ENCODE results near the gene PTPRG.

The PTPRG gene

DNA sequence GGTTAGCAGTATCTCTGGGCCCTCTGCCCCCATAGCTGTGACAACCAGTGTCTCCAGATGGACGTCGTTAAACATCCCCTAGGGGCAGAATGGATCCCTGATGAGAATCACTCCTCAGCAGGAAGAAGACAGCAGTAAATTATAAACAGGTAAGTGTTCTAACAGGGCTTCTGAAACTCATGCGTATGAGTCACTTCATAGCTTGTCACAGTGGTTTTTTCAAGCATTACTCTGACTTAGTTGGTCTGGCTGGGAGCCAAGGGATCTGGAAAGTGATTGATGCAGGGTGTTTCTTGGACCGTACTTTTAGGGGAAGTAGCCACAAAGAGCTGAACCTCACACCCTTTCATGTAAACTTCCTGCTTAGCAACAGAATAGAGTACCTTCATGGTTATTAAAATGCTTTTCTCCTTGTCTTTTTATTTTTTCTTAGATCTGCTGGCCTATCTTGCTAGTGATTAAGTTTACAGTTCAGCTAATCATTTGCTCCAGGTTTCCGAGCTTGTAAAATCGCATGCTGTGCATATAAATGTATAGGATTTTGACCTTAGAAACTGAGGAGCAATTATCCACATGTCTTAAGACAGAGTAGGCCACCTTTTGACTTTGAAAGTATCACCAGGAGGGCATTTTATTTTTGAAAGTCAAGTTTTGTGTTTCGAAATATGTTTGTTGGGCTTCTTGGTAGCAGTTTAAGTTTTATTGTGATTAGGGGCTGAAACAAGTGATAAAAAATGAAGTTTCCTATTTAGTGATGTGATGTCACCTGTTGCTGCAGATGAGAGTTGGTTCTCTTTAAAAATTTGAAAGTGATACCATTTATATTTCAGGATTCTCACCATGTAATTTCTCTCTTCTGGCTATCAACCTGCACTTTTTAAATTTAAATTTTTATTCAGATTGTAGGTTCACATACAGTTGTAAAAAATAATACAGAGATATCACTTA lies 333.9 kb downstream of the PTPRG start:
- Histone ChIP-seq H3K36me3 (ENCODE audit: control insufficient read depth, insufficient read depth, low read length) (no peaks in the 10 kb centered on the region), H3K4me1 (ENCODE audit: control insufficient read depth, insufficient read depth, low read length) (peaks cover 44% of the 10 kb centered on the region), H3K9me3 (ENCODE audit: control insufficient read depth, insufficient read depth, low read depth, low read length) (no peaks in the 10 kb centered on the region), H3K4me3 (ENCODE audit: low read depth, low read length) (no peak overlapping the region), H3K27me3 (ENCODE audit: control insufficient read depth, insufficient read depth, low read length) (no peaks in the 10 kb centered on the region), H3K9ac (ENCODE audit: low read length) (no peak overlapping the region), H3K27ac (ENCODE audit: low read depth, low read length) (no peak overlapping the region)

DNA sequence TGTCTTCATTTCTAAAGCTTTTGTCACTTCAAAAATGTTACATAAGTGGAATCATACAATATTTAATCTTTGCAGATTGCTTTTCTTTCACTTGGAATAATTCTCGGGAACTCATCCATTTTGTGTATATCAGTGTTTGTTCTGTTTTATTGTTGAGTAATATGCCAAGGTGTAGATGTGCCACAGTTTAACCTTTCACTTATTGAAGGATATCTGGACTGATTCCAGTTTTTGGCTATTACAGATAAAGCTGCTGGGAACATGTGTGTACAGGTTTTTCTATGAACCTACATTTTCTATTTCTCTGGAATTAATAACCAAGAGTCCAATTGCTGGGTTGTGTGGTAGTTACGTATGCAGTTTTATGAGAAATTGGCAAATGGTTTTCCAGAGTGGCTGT lies 334.9 kb downstream of the PTPRG start:
- H3K36me3 ChIP-seq (ENCODE audit: control insufficient read depth, insufficient read depth, low read length), result no peaks in the 10 kb centered on the region
- H3K27me3 ChIP-seq (ENCODE audit: control insufficient read depth, insufficient read depth, low read length), result no peaks in the 10 kb centered on the region
- peaks cover 41% of the 10 kb centered on the region for H3K4me1 ChIP-seq (ENCODE audit: control insufficient read depth, insufficient read depth, low read length)
- no peak overlapping the region for H3K27ac ChIP-seq (ENCODE audit: low read depth, low read length)
- no peak overlapping the region for H3K4me3 ChIP-seq (ENCODE audit: low read depth, low read length)
- H3K9me3 ChIP-seq (ENCODE audit: control insufficient read depth, insufficient read depth, low read depth, low read length), result no peaks in the 10 kb centered on the region
- H3K9ac ChIP-seq (ENCODE audit: low read length), result no peak overlapping the region

DNA sequence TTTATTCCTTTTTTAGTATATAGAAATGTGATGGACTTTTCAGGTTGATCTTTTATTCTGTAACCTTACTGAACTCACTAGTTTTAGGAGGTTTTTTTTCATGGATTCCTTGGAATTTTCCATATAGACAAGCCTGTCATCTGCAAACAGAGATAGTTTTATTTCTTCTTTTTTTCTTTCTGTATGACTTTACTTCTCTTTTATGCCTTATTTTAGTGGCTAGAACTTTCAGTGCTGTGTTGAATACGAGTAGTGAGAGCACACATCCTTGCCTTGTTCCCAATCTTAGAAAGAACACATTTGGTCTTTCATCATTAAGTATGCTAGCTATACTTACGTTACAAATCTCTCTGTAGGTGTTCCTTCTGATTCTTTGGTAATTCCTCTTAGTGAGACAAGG lies 336.5 kb downstream of the PTPRG start:
- peaks cover 49% of the 10 kb centered on the region for H3K4me1 ChIP-seq (ENCODE audit: control insufficient read depth, insufficient read depth, low read length)
- no peaks in the 10 kb centered on the region for H3K27me3 ChIP-seq (ENCODE audit: control insufficient read depth, insufficient read depth, low read length)
- no peak overlapping the region for H3K9ac ChIP-seq (ENCODE audit: low read length)
- H3K9me3 ChIP-seq (ENCODE audit: control insufficient read depth, insufficient read depth, low read depth, low read length), result no peaks in the 10 kb centered on the region
- no peak overlapping the region for H3K27ac ChIP-seq (ENCODE audit: low read depth, low read length)
- H3K4me3 ChIP-seq (ENCODE audit: low read depth, low read length), result no peak overlapping the region
- H3K36me3 ChIP-seq (ENCODE audit: control insufficient read depth, insufficient read depth, low read length), result no peaks in the 10 kb centered on the region

DNA sequence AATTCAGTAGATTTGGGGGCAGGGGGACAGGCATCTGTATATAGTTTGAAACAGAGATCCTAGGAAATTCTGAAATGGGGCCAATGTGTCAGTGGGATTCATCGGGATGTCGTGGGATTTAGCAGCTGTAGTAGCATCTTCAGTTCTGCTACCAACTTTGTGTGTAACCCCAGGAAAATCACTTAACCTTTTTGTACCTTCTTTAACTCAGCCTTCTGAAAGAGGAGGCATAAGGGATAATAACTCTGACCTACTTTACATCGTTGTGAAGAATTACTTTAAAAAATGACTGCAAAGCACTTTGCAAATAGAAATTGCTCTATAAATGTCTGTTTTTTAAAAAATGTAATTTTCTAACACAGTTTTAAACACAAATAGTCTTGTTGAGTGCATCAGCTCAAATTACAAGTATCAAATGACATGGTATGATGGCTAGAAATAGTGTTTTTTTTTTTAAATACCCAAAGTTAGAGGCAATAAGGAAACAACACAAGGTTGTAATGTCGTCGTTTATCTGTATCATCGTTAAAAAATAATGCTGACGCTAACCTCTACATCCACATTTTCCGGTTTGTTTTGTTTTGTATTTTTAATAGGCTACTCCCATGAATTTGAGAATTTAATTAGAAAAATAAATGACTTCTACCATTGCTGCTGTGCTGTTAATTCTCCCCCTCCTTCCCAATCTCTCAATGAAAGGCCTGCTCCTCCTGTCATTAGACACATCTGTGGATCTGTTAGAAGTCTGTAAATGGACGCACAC lies 338.5 kb downstream of the PTPRG start:
- Histone ChIP-seq H3K36me3 (ENCODE audit: control insufficient read depth, insufficient read depth, low read length) (no peaks in the 10 kb centered on the region), H3K4me1 (ENCODE audit: control insufficient read depth, insufficient read depth, low read length) (peaks cover 49% of the 10 kb centered on the region)

GRCh38 chr3:61901496-61901895 lies 340.1 kb downstream of the PTPRG start:
- Histone ChIP-seq H3K27me3 (ENCODE audit: control insufficient read depth, insufficient read depth, low read length) (no peaks in the 10 kb centered on the region), H3K27ac (ENCODE audit: low read depth, low read length) (no peak overlapping the region), H3K9ac (ENCODE audit: low read length) (no peak overlapping the region), H3K9me3 (ENCODE audit: control insufficient read depth, insufficient read depth, low read depth, low read length) (no peaks in the 10 kb centered on the region), H3K4me1 (ENCODE audit: control insufficient read depth, insufficient read depth, low read length) (peaks cover 45% of the 10 kb centered on the region), H3K36me3 (ENCODE audit: control insufficient read depth, insufficient read depth, low read length) (no peaks in the 10 kb centered on the region), H3K4me3 (ENCODE audit: low read depth, low read length) (no peak overlapping the region)

More for the DNA sequence above, 338.5 kb downstream of the PTPRG start:
- Histone ChIP-seq H3K9ac (ENCODE audit: low read length) (no peak overlapping the region), H3K9me3 (ENCODE audit: control insufficient read depth, insufficient read depth, low read depth, low read length) (no peaks in the 10 kb centered on the region), H3K27me3 (ENCODE audit: control insufficient read depth, insufficient read depth, low read length) (no peaks in the 10 kb centered on the region), H3K27ac (ENCODE audit: low read depth, low read length) (no peak overlapping the region), H3K4me3 (ENCODE audit: low read depth, low read length) (no peak overlapping the region)

- Histone ChIP-seq H3K9me3 (ENCODE audit: control insufficient read depth, insufficient read depth, low read depth, low read length) (no peaks in the 10 kb centered on the region), H3K36me3 (ENCODE audit: control insufficient read depth, insufficient read depth, low read length) (no peaks in the 10 kb centered on the region), H3K4me1 (ENCODE audit: control insufficient read depth, insufficient read depth, low read length) (peaks cover 45% of the 10 kb centered on the region), H3K27ac (ENCODE audit: low read depth, low read length) (no peak overlapping the region), H3K4me3 (ENCODE audit: low read depth, low read length) (no peak overlapping the region), H3K9ac (ENCODE audit: low read length) (no peak overlapping the region), H3K27me3 (ENCODE audit: control insufficient read depth, insufficient read depth, low read length) (no peaks in the 10 kb centered on the region)
Measured at GRCh38 chr3:61901986-61902385, 340.6 kb downstream of the PTPRG start.

GRCh38 chr3:61903074-61903473 lies 341.7 kb downstream of the PTPRG start:
- H3K9me3 ChIP-seq (ENCODE audit: control insufficient read depth, insufficient read depth, low read depth, low read length), result no peaks in the 10 kb centered on the region
- no peak overlapping the region for H3K27ac ChIP-seq (ENCODE audit: low read depth, low read length)
- H3K27me3 ChIP-seq (ENCODE audit: control insufficient read depth, insufficient read depth, low read length), result no peaks in the 10 kb centered on the region
- H3K36me3 ChIP-seq (ENCODE audit: control insufficient read depth, insufficient read depth, low read length), result no peaks in the 10 kb centered on the region
- H3K9ac ChIP-seq (ENCODE audit: low read length), result no peak overlapping the region
- no peak overlapping the region for H3K4me3 ChIP-seq (ENCODE audit: low read depth, low read length)
- peaks cover 45% of the 10 kb centered on the region for H3K4me1 ChIP-seq (ENCODE audit: control insufficient read depth, insufficient read depth, low read length)

DNA sequence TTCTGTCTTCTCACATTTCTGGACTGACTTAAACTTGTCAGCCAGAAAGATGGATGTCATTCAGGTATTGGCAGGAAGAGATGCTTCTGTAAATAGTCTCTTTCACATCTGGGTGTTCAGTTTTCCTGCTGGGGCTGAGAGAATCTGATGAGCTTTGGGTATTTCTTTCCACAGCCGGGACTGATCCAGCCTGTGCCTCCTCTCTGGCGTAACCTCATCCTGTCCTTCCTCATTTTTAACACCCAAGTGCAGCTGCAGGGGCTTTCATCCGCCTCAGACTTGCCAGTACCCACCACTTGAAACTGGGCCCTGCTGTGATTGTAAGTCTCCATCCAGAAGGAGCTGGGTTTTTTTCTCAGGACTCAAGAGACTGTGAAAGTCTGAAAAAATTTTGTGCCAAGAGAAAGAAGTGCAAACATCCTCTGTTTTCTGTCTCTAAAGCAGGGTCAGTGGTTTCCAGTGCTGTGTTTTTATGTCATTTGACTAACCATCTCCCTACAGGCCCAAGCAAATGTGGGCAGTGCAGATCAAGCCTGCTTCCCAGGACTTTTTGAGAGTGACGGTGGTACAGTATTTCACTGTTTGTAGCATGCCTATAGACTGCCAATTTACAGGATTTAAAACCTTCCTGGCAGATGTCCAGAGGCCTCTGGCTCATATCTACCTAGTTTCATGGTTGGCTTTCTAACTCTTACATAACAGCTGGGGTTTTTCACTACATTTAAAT lies 342.7 kb downstream of the PTPRG start:
- peaks cover 45% of the 10 kb centered on the region for H3K4me1 ChIP-seq (ENCODE audit: control insufficient read depth, insufficient read depth, low read length)
- no peak overlapping the region for H3K4me3 ChIP-seq (ENCODE audit: low read depth, low read length)
- H3K27me3 ChIP-seq (ENCODE audit: control insufficient read depth, insufficient read depth, low read length), result no peaks in the 10 kb centered on the region
- 0 out of 2 replicates have a peak overlapping the region, but pooled peaks have one; percentile 13 for H3K27ac ChIP-seq (ENCODE audit: low read depth, low read length)
- no peaks in the 10 kb centered on the region for H3K36me3 ChIP-seq (ENCODE audit: control insufficient read depth, insufficient read depth, low read length)
- no peak overlapping the region for H3K9ac ChIP-seq (ENCODE audit: low read length)
- no peaks in the 10 kb centered on the region for H3K9me3 ChIP-seq (ENCODE audit: control insufficient read depth, insufficient read depth, low read depth, low read length)

GRCh38 chr3:61907210-61907795 lies 345.9 kb downstream of the PTPRG start:
- Histone ChIP-seq H3K9me3 (ENCODE audit: control insufficient read depth, insufficient read depth, low read depth, low read length) (no peaks in the 10 kb centered on the region), H3K4me1 (ENCODE audit: control insufficient read depth, insufficient read depth, low read length) (peaks cover 49% of the 10 kb centered on the region), H3K9ac (ENCODE audit: low read length) (no peak overlapping the region), H3K27me3 (ENCODE audit: control insufficient read depth, insufficient read depth, low read length) (no peaks in the 10 kb centered on the region), H3K4me3 (ENCODE audit: low read depth, low read length) (no peak overlapping the region), H3K27ac (ENCODE audit: low read depth, low read length) (no peak overlapping the region), H3K36me3 (ENCODE audit: control insufficient read depth, insufficient read depth, low read length) (no peaks in the 10 kb centered on the region)

DNA sequence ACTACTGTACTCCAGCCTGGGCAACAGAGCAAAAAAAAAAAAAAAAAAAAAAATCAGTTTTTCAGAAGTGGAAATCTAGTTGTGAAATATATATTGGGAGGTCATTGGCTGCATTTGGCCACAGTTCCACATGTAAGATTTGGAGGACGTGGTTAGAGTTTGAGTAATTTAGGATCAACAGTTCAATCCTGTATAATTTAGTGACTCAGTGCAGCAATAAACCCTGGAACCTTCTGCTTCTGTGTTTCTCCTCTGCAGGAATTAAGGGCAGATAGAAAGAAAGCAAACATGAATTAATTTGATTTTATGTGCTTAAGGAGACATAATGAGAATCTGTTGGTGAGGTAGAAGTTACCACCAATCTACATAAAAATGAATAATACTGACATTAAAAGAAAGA lies 347.0 kb downstream of the PTPRG start:
- Histone ChIP-seq H3K27me3 (ENCODE audit: control insufficient read depth, insufficient read depth, low read length) (no peaks in the 10 kb centered on the region), H3K9me3 (ENCODE audit: control insufficient read depth, insufficient read depth, low read depth, low read length) (no peaks in the 10 kb centered on the region)

More for the DNA sequence above, 347.0 kb downstream of the PTPRG start:
- H3K36me3 ChIP-seq (ENCODE audit: control insufficient read depth, insufficient read depth, low read length), result no peaks in the 10 kb centered on the region
- no peak overlapping the region for H3K9ac ChIP-seq (ENCODE audit: low read length)
- H3K4me3 ChIP-seq (ENCODE audit: low read depth, low read length), result no peak overlapping the region
- no peak overlapping the region for H3K27ac ChIP-seq (ENCODE audit: low read depth, low read length)
- H3K4me1 ChIP-seq (ENCODE audit: control insufficient read depth, insufficient read depth, low read length), result peaks cover 44% of the 10 kb centered on the region

Data from HUES6 (cell line).